Stromal cell of bone marrow (primary cell): ENCODE results near the gene EPHA3.

ENCODE experiments used
- DNase-seq: peaks from one replicate; pipeline ENCODE4 v3.0.0-alpha.2; 2012; ENCODE audit warnings: low read depth

EPHA3 gene

GRCh38 chr3:89363171-89363570 lies 255.8 kb downstream of the EPHA3 start:
- DNase-seq: no peak

- no peak for DNase-seq
These were observed 256.9 kb downstream of the EPHA3 start for GRCh38 chr3:89364314-89364713.

- no peak for DNase-seq
These were observed 259.7 kb downstream of the EPHA3 start for GRCh38 chr3:89367166-89367565.

- no peak for DNase-seq
These were observed 261.4 kb downstream of the EPHA3 start for GRCh38 chr3:89368846-89369245.

- DNase-seq: peak; percentile 43
These were observed 265.0 kb downstream of the EPHA3 start for GRCh38 chr3:89372456-89372855.

- no peak for DNase-seq
These were observed 266.0 kb downstream of the EPHA3 start for GRCh38 chr3:89373434-89373833.

- DNase-seq: no peak
These were observed 268.0 kb downstream of the EPHA3 start for GRCh38 chr3:89375451-89375850.

- DNase-seq: peak; percentile 22
These were observed 272.6 kb downstream of the EPHA3 start for GRCh38 chr3:89380016-89380415.

GRCh38 chr3:89392991-89393390 lies 285.6 kb downstream of the EPHA3 start:
- DNase-seq: no peak

- no peak for DNase-seq
These were observed 288.0 kb downstream of the EPHA3 start for GRCh38 chr3:89395456-89395855.

- DNase-seq: no peak
These were observed 288.6 kb downstream of the EPHA3 start for GRCh38 chr3:89395996-89396395.

GRCh38 chr3:89402051-89402450 lies 294.6 kb downstream of the EPHA3 start:
- no peak for DNase-seq

- no peak for DNase-seq
These were observed 297.8 kb downstream of the EPHA3 start for GRCh38 chr3:89405176-89405575.

- DNase-seq: no peak
These were observed 298.2 kb downstream of the EPHA3 start for GRCh38 chr3:89405593-89405992.

- no peak for DNase-seq
These were observed 303.8 kb downstream of the EPHA3 start for GRCh38 chr3:89411201-89411600.

GRCh38 chr3:89414270-89414669 lies 306.8 kb downstream of the EPHA3 start:
- no peak for DNase-seq

GRCh38 chr3:89419647-89420241 lies 312.3 kb downstream of the EPHA3 start:
- peak; percentile 21 for DNase-seq

GRCh38 chr3:89426060-89426459 lies 318.6 kb downstream of the EPHA3 start:
- DNase-seq: no peak

- DNase-seq: no peak
These were observed 327.4 kb downstream of the EPHA3 start for GRCh38 chr3:89434621-89435380.

- DNase-seq: no peak
These were observed 329.4 kb downstream of the EPHA3 start for GRCh38 chr3:89436846-89437245.

GRCh38 chr3:89440386-89440785 lies 333.0 kb downstream of the EPHA3 start:
- DNase-seq: no peak

- DNase-seq: no peak
These were observed 333.7 kb downstream of the EPHA3 start for GRCh38 chr3:89441141-89441540.

GRCh38 chr3:89446593-89446992 lies 339.2 kb downstream of the EPHA3 start:
- DNase-seq: no peak

- no peak for DNase-seq
These were observed 339.8 kb downstream of the EPHA3 start for GRCh38 chr3:89447243-89447642.
